ENCODE data around the gene TMCO4.

DNA sequence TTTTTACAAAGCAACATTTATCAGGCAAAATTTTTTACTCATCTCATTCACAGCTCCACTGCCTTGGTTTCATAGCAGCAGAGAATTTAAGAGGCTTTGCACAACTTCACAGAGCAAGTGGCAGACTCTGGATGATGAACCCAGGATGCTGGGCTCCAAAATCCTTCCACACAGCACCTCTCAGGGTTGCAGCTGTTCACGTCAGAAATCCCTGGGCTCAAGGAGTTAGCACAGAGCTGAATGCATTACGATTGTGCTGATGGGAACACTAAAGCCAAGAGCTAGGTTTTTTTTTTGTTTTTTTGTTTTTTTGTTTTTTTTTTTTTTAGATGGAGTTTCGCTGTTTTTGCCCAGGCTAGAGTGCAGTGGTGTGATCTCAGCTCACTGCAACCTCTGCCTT lies 137.4 kb downstream of the TMCO4 start:
- TF ChIP-seq, protein P1, sequence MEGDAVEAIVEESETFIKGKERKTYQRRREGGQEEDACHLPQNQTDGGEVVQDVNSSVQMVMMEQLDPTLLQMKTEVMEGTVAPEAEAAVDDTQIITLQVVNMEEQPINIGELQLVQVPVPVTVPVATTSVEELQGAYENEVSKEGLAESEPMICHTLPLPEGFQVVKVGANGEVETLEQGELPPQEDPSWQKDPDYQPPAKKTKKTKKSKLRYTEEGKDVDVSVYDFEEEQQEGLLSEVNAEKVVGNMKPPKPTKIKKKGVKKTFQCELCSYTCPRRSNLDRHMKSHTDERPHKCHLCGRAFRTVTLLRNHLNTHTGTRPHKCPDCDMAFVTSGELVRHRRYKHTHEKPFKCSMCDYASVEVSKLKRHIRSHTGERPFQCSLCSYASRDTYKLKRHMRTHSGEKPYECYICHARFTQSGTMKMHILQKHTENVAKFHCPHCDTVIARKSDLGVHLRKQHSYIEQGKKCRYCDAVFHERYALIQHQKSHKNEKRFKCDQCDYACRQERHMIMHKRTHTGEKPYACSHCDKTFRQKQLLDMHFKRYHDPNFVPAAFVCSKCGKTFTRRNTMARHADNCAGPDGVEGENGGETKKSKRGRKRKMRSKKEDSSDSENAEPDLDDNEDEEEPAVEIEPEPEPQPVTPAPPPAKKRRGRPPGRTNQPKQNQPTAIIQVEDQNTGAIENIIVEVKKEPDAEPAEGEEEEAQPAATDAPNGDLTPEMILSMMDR (IDR thresholded peaks at IDR 0.05; ENCODE audit: low read length): no peak
- no peak for TF ChIP-seq EZH2 (IDR thresholded peaks at IDR 0.05; ENCODE audit: borderline replicate concordance, low read length)
